Measurements from ENCODE around the gene PTPRM. TPM values are rescaled to one million over a fixed set of nuclear protein-coding genes. Genes with fewer than 3 reads are reported as not detected.

PTPRM gene
- total RNA-seq, 1 donor from 2014 or later, result 4.5 TPM

GRCh38 chr18:7608781-7609201, 41.7 kb downstream of the PTPRM start:
- intact Hi-C loops (cut with micrococcal nuclease), result no loop called here
- no peak for DNase-seq (ENCODE audit: low spot score)
- H3K4me3 Mint-ChIP-seq (ENCODE audit: low read depth), result no peak overlapping the region
- H3K4me1 Mint-ChIP-seq (ENCODE audit: low read depth), result no peaks in the 10 kb centered on the region
- H3K27ac Mint-ChIP-seq, result no peak overlapping the region
- H3K36me3 Mint-ChIP-seq (ENCODE audit: low read depth), result no peaks in the 10 kb centered on the region
- no peaks in the 10 kb centered on the region for H3K27me3 Mint-ChIP-seq (ENCODE audit: low read depth)
- H3K9me3 Mint-ChIP-seq, result no peaks in the 10 kb centered on the region

GRCh38 chr18:7609617-7610016, 42.5 kb downstream of the PTPRM start:
- H3K27ac Mint-ChIP-seq, result no peak overlapping the region
- no peak for DNase-seq (ENCODE audit: low spot score)
- H3K4me3 Mint-ChIP-seq (ENCODE audit: low read depth), result no peak overlapping the region
- H3K9me3 Mint-ChIP-seq, result no peaks in the 10 kb centered on the region
- intact Hi-C loops (cut with micrococcal nuclease), result no loop called here
- H3K4me1 Mint-ChIP-seq (ENCODE audit: low read depth), result no peaks in the 10 kb centered on the region
- no peaks in the 10 kb centered on the region for H3K36me3 Mint-ChIP-seq (ENCODE audit: low read depth)
- H3K27me3 Mint-ChIP-seq (ENCODE audit: low read depth), result no peaks in the 10 kb centered on the region

- H3K4me1 Mint-ChIP-seq (ENCODE audit: low read depth), result no peaks in the 10 kb centered on the region
- no peaks in the 10 kb centered on the region for H3K27me3 Mint-ChIP-seq (ENCODE audit: low read depth)
- intact Hi-C loops (cut with micrococcal nuclease), result no loop called here
- H3K27ac Mint-ChIP-seq, result no peak overlapping the region
- no peaks in the 10 kb centered on the region for H3K36me3 Mint-ChIP-seq (ENCODE audit: low read depth)
- no peak overlapping the region for H3K4me3 Mint-ChIP-seq (ENCODE audit: low read depth)
- no peak for DNase-seq (ENCODE audit: low spot score)
- no peaks in the 10 kb centered on the region for H3K9me3 Mint-ChIP-seq
These were observed 46.9 kb downstream of the PTPRM start for GRCh38 chr18:7614042-7614441.

GRCh38 chr18:7615840-7616239, 48.7 kb downstream of the PTPRM start:
- no peaks in the 10 kb centered on the region for H3K27me3 Mint-ChIP-seq (ENCODE audit: low read depth)
- H3K9me3 Mint-ChIP-seq, result no peaks in the 10 kb centered on the region
- no peak overlapping the region for H3K4me3 Mint-ChIP-seq (ENCODE audit: low read depth)
- no peak for DNase-seq (ENCODE audit: low spot score)
- no peaks in the 10 kb centered on the region for H3K36me3 Mint-ChIP-seq (ENCODE audit: low read depth)
- no peak overlapping the region for H3K27ac Mint-ChIP-seq
- intact Hi-C loops (cut with micrococcal nuclease), result no loop called here
- no peaks in the 10 kb centered on the region for H3K4me1 Mint-ChIP-seq (ENCODE audit: low read depth)

GRCh38 chr18:7616661-7617060, 49.5 kb downstream of the PTPRM start:
- no peaks in the 10 kb centered on the region for H3K9me3 Mint-ChIP-seq

GRCh38 chr18:7617738-7618422, 50.8 kb downstream of the PTPRM start:
- no peak overlapping the region for H3K4me3 Mint-ChIP-seq (ENCODE audit: low read depth)
- no peak for DNase-seq (ENCODE audit: low spot score)
- no peaks in the 10 kb centered on the region for H3K27me3 Mint-ChIP-seq (ENCODE audit: low read depth)
- no peak overlapping the region for H3K27ac Mint-ChIP-seq
- H3K36me3 Mint-ChIP-seq (ENCODE audit: low read depth), result no peaks in the 10 kb centered on the region
- no peaks in the 10 kb centered on the region for H3K4me1 Mint-ChIP-seq (ENCODE audit: low read depth)
- H3K9me3 Mint-ChIP-seq, result no peaks in the 10 kb centered on the region
- intact Hi-C loops (cut with micrococcal nuclease), result no loop called here

More at GRCh38 chr18:7616661-7617060, 49.5 kb downstream of the PTPRM start:
- no peak for DNase-seq (ENCODE audit: low spot score)
- Mint-ChIP-seq H3K36me3 (ENCODE audit: low read depth) (no peaks in the 10 kb centered on the region), H3K27ac (no peak overlapping the region), H3K27me3 (ENCODE audit: low read depth) (no peaks in the 10 kb centered on the region), H3K4me3 (ENCODE audit: low read depth) (no peak overlapping the region), H3K4me1 (ENCODE audit: low read depth) (no peaks in the 10 kb centered on the region)
- intact Hi-C loops (cut with micrococcal nuclease), result no loop called here

- H3K27me3 Mint-ChIP-seq (ENCODE audit: low read depth), result no peaks in the 10 kb centered on the region
- no peak overlapping the region for H3K27ac Mint-ChIP-seq
- DNase-seq (ENCODE audit: low spot score), result no peak
- H3K9me3 Mint-ChIP-seq, result no peaks in the 10 kb centered on the region
- intact Hi-C loops (cut with micrococcal nuclease), result no loop called here
- no peaks in the 10 kb centered on the region for H3K4me1 Mint-ChIP-seq (ENCODE audit: low read depth)
- no peaks in the 10 kb centered on the region for H3K36me3 Mint-ChIP-seq (ENCODE audit: low read depth)
- H3K4me3 Mint-ChIP-seq (ENCODE audit: low read depth), result no peak overlapping the region
These were observed 51.9 kb downstream of the PTPRM start for GRCh38 chr18:7618891-7619442.

- Mint-ChIP-seq H3K9me3 (no peaks in the 10 kb centered on the region), H3K36me3 (ENCODE audit: low read depth) (no peaks in the 10 kb centered on the region), H3K4me1 (ENCODE audit: low read depth) (no peaks in the 10 kb centered on the region), H3K27ac (no peak overlapping the region), H3K4me3 (ENCODE audit: low read depth) (no peak overlapping the region), H3K27me3 (ENCODE audit: low read depth) (no peaks in the 10 kb centered on the region)
- intact Hi-C loops (cut with micrococcal nuclease), result no loop called here
- no peak for DNase-seq (ENCODE audit: low spot score)
These were observed 52.6 kb downstream of the PTPRM start for GRCh38 chr18:7619676-7620075.

- Mint-ChIP-seq H3K36me3 (ENCODE audit: low read depth) (no peaks in the 10 kb centered on the region), H3K9me3 (no peaks in the 10 kb centered on the region), H3K4me3 (ENCODE audit: low read depth) (no peak overlapping the region), H3K27me3 (ENCODE audit: low read depth) (no peaks in the 10 kb centered on the region), H3K27ac (no peak overlapping the region), H3K4me1 (ENCODE audit: low read depth) (no peaks in the 10 kb centered on the region)
- no peak for DNase-seq (ENCODE audit: low spot score)
- intact Hi-C loops (cut with micrococcal nuclease), result no loop called here
These were observed 55.6 kb downstream of the PTPRM start for GRCh38 chr18:7622721-7623120.

GRCh38 chr18:7623681-7624080, 56.6 kb downstream of the PTPRM start:
- no peak for DNase-seq (ENCODE audit: low spot score)
- Mint-ChIP-seq H3K36me3 (ENCODE audit: low read depth) (no peaks in the 10 kb centered on the region), H3K27me3 (ENCODE audit: low read depth) (no peaks in the 10 kb centered on the region), H3K27ac (no peak overlapping the region), H3K4me1 (ENCODE audit: low read depth) (no peaks in the 10 kb centered on the region), H3K4me3 (ENCODE audit: low read depth) (no peak overlapping the region), H3K9me3 (no peaks in the 10 kb centered on the region)
- intact Hi-C loops (cut with micrococcal nuclease), result no loop called here

GRCh38 chr18:7624697-7625096, 57.6 kb downstream of the PTPRM start:
- DNase-seq (ENCODE audit: low spot score), result no peak
- Mint-ChIP-seq H3K4me3 (ENCODE audit: low read depth) (no peak overlapping the region), H3K27me3 (ENCODE audit: low read depth) (no peaks in the 10 kb centered on the region), H3K9me3 (no peaks in the 10 kb centered on the region), H3K27ac (no peak overlapping the region), H3K36me3 (ENCODE audit: low read depth) (no peaks in the 10 kb centered on the region), H3K4me1 (ENCODE audit: low read depth) (no peaks in the 10 kb centered on the region)
- intact Hi-C loops (cut with micrococcal nuclease), result no loop called here

GRCh38 chr18:7626175-7626921, 59.2 kb downstream of the PTPRM start:
- no peaks in the 10 kb centered on the region for H3K27me3 Mint-ChIP-seq (ENCODE audit: low read depth)
- no peak overlapping the region for H3K27ac Mint-ChIP-seq
- intact Hi-C loops (cut with micrococcal nuclease), result no loop called here

GRCh38 chr18:7626922-7627440, 59.9 kb downstream of the PTPRM start:
- no peaks in the 10 kb centered on the region for H3K4me1 Mint-ChIP-seq (ENCODE audit: low read depth)
- H3K27me3 Mint-ChIP-seq (ENCODE audit: low read depth), result no peaks in the 10 kb centered on the region
- no peak for DNase-seq (ENCODE audit: low spot score)
- H3K36me3 Mint-ChIP-seq (ENCODE audit: low read depth), result no peaks in the 10 kb centered on the region
- no peak overlapping the region for H3K4me3 Mint-ChIP-seq (ENCODE audit: low read depth)
- H3K9me3 Mint-ChIP-seq, result no peaks in the 10 kb centered on the region
- no peak overlapping the region for H3K27ac Mint-ChIP-seq
- intact Hi-C loops (cut with micrococcal nuclease), result no loop called here

More at GRCh38 chr18:7626175-7626921, 59.2 kb downstream of the PTPRM start:
- Mint-ChIP-seq H3K4me3 (ENCODE audit: low read depth) (no peak overlapping the region), H3K36me3 (ENCODE audit: low read depth) (no peaks in the 10 kb centered on the region), H3K9me3 (no peaks in the 10 kb centered on the region), H3K4me1 (ENCODE audit: low read depth) (no peaks in the 10 kb centered on the region)
- DNase-seq (ENCODE audit: low spot score), result no peak

Data from activated T-helper 2 cell treated with anti-CD3 and anti-CD28 coated beads, Interferon-gamma antibody, Interleukin-2, Interleukin-4, amounts not matched to agents 10 μg/mL and 5 μg/mL and 100 μg/mL, durations not matched to agents 14 hours and 24 hours and 36 hours (primary cell).